CD4-positive, alpha-beta T cell (primary cell): Measurements from ENCODE around the gene PRKAG3. TPM values are rescaled to one million over a fixed set of nuclear protein-coding genes. Genes with fewer than 3 reads are reported as not detected.

Experiments
- ATAC-seq: fragments of 200-7000 bp; cut with Tn5 transposase; one replicate; pipeline ENCODE4 v1.10.0; 2022; ENCODE audit warnings: mild to moderate bottlenecking; ENCODE audit not compliant: poor library complexity
- CTCF ChIA-PET: fragments of 350-600 bp; sonication (Branson Sonifier 250); formaldehyde crosslinking; loops from one replicate; lab custom pipeline; 2021; ENCODE audit warnings: antibody characterized with exemption, inconsistent platforms; lab: Charles Lee
- POLR2A ChIA-PET: fragments of 350-600 bp; sonication (Branson Sonifier 250); formaldehyde crosslinking; loops from one replicate; lab custom pipeline; 2021; ENCODE audit warnings: antibody characterized with exemption, inconsistent platforms; lab: Charles Lee
- DNase-seq, 14 experiments: peaks; one replicate each; pipeline ENCODE4 v3.0.0-alpha.2; 2013 to 2020; ENCODE audit warnings: mixed read lengths in 2 of 14
- H3K27ac ChIP-seq, 2 donors: one replicate each; pipeline versions ENCODE4 v1.5.1 to v1.7.0; 2013; ENCODE audit warnings: low read length in 2 of 2, low read depth in 1 of 2, mild to moderate bottlenecking in 1 of 2
- H3K27me3 ChIP-seq, 2 experiments: 1 replicate in 1 of 2; 2 replicates in 1 of 2; pipeline versions ENCODE4 v1.6.1 to v1.7.0; 2013; ENCODE audit warnings: low read length in 2 of 2, control low read depth in 1 of 2, mild to moderate bottlenecking in 1 of 2, moderate library complexity in 1 of 2; ENCODE audit not compliant: insufficient read depth in 2 of 2, control insufficient read depth in 1 of 2
- H3K36me3 ChIP-seq: one replicate; pipeline ENCODE4 v1.6.1; 2013; ENCODE audit warnings: low read length, control low read depth; ENCODE audit not compliant: insufficient read depth
- H3K4me1 ChIP-seq: one replicate; pipeline ENCODE4 v1.6.1; 2013; ENCODE audit warnings: low read length, control low read depth; ENCODE audit not compliant: insufficient read depth
- H3K4me3 ChIP-seq: one replicate; pipeline ENCODE4 v1.5.1; 2013; ENCODE audit warnings: mild to moderate bottlenecking, low read length, moderate library complexity
- H3K9me3 ChIP-seq, 2 experiments: 1 replicate in 1 of 2; 2 replicates in 1 of 2; pipeline versions ENCODE4 v1.6.1 to v1.7.0; 2013; ENCODE audit warnings: low read length in 2 of 2, mild to moderate bottlenecking in 2 of 2, control low read depth in 1 of 2, moderate library complexity in 1 of 2; ENCODE audit not compliant: control insufficient read depth in 1 of 2, insufficient read depth in 1 of 2
- H3K27ac Mint-ChIP-seq: one replicate; pipeline ENCODE4 v1.8.0; 2020; ENCODE audit warnings: mixed read lengths
- H3K27me3 Mint-ChIP-seq: one replicate; pipeline ENCODE4 v1.8.0; 2021; ENCODE audit warnings: mixed read lengths
- H3K36me3 Mint-ChIP-seq: one replicate; pipeline ENCODE4 v1.8.0; 2021; ENCODE audit warnings: low read depth, mixed read lengths
- H3K4me1 Mint-ChIP-seq: one replicate; pipeline ENCODE4 v1.8.0; 2021; ENCODE audit warnings: low read depth, mixed read lengths
- H3K4me3 Mint-ChIP-seq: one replicate; pipeline ENCODE4 v1.8.0; 2020; ENCODE audit warnings: mild to moderate bottlenecking, mixed read lengths
- H3K9me3 Mint-ChIP-seq: one replicate; pipeline ENCODE4 v1.8.0; 2020; ENCODE audit warnings: mixed read lengths
- CTCF ChIP-seq: fragments of 200-600 bp; IDR thresholded peaks from one replicate; pipeline ENCODE4 v1.8.0; 2022; ENCODE audit warnings: antibody characterized with exemption, mild to moderate bottlenecking
- intact Hi-C, 2 experiments: fragments of 100-400 bp; cut with DNase I in 1 of 2; cut with micrococcal nuclease in 1 of 2; formaldehyde crosslinking; loops; one replicate each; pipeline versions ENCODE4 v1.15.1 to v1.9.0; 2023 to 2025; cut with DNase I, micrococcal nuclease
- total RNA-seq, 174 experiments: library from RNA in 2 of 174; stranded (reverse) in 2 of 174; gene quantifications; one replicate each; pipeline ENCODE4 v1.2.3 and lab custom pipeline; 2021 to 2026

The PRKAG3 gene
- total RNA-seq, 2 experiments from 2014 or later, result not detected

- POLR2A ChIA-PET, result no interaction called here
- Mint-ChIP-seq H3K27me3 (peaks cover 10% of the 10 kb centered on the region), H3K36me3 (no peaks in the 10 kb centered on the region), H3K4me3 (no peak overlapping the region), H3K9me3 (no peaks in the 10 kb centered on the region), H3K4me1 (no peaks in the 10 kb centered on the region), H3K27ac (no peak overlapping the region)
- TF ChIP-seq CTCF, result no peak
- H3K27me3 ChIP-seq, result no peaks in the 10 kb centered on the region
- no peak for DNase-seq
- no peaks in the 10 kb centered on the region for H3K4me1 ChIP-seq
- no peak overlapping the region for H3K4me3 ChIP-seq
- no peaks in the 10 kb centered on the region for H3K36me3 ChIP-seq
- H3K27ac ChIP-seq, result no peak overlapping the region
- no peaks in the 10 kb centered on the region for H3K9me3 ChIP-seq
- intact Hi-C loops, result no loop called here
- CTCF ChIA-PET, result no interaction called here
- ATAC-seq, result no peak
These were observed 7.6 kb downstream of the PRKAG3 start for GRCh38 chr2:218824004-218824403.

DNA sequence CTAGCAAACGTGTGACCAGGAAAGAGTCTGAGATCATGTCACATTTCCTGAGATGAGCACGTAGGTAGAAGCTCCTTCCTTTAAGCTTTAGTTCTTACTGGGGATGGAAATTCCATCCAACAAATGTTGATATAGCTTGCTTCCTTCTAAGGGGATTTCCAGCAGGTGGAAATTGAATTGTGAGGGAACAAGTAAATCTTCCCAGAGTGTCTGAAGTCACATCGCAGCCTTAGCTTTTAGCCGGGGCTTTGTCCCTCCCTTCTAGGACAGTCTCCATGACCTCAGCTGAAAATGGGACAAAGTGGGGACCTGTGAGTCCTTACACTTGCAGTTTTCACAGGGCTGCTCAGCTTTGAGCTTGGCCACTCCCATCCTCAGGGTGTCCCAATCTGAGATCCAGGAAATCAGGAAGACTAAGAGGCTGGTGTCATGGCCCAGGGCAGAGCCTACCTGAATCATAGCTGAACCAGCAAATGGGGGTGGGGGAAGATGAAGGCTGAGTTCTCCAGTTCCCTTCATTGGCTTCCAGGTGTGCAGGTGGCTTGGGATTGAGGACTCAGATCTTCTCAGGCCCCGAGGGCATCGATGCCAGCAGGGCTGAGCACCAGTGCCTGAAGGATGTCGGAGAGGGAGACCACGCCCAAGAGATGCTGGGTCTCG lies 8.3 kb downstream of the PRKAG3 start:
- no peaks in the 10 kb centered on the region for H3K36me3 Mint-ChIP-seq
- no peaks in the 10 kb centered on the region for H3K4me1 ChIP-seq
- no peak for ATAC-seq
- no peak overlapping the region for H3K27ac ChIP-seq
- H3K27me3 ChIP-seq, result no peaks in the 10 kb centered on the region
- H3K27ac Mint-ChIP-seq, result no peak overlapping the region
- no peaks in the 10 kb centered on the region for H3K36me3 ChIP-seq
- H3K4me3 Mint-ChIP-seq, result no peak overlapping the region
- DNase-seq, result no peak
- H3K27me3 Mint-ChIP-seq, result peaks cover 10% of the 10 kb centered on the region
- H3K4me3 ChIP-seq, result no peak overlapping the region
- intact Hi-C loops, result no loop called here
- no peak for TF ChIP-seq CTCF
- CTCF ChIA-PET, result no interaction called here
- H3K9me3 Mint-ChIP-seq, result no peaks in the 10 kb centered on the region
- H3K9me3 ChIP-seq, result no peaks in the 10 kb centered on the region
- no peaks in the 10 kb centered on the region for H3K4me1 Mint-ChIP-seq
- POLR2A ChIA-PET, result no interaction called here

DNA sequence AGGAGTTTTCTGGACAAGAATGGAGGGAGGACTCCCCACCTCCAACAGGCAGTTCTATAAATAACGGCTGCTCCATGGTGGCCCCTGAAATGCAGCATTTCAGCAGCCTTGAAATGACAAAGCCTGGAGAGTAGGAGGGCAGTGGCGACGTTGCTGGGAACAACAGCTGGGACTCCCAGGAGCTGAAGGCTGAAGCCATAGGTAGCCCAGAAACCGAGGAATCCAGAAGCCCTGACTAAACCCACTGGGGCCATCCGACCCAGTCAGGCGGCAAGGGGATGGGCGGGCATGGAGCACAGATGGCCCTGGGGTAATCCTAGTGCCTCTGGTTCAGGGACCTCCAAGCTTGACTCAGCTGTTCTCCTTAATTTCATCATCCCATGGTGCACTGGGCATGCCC lies 9.0 kb downstream of the PRKAG3 start:
- intact Hi-C loops, result no loop called here
- H3K36me3 ChIP-seq, result no peaks in the 10 kb centered on the region
- no peak overlapping the region for H3K27ac Mint-ChIP-seq
- no peaks in the 10 kb centered on the region for H3K4me1 ChIP-seq
- TF ChIP-seq CTCF, result no peak
- H3K4me3 ChIP-seq, result no peak overlapping the region
- no peaks in the 10 kb centered on the region for H3K9me3 Mint-ChIP-seq
- POLR2A ChIA-PET, result no interaction called here
- H3K36me3 Mint-ChIP-seq, result no peaks in the 10 kb centered on the region
- no peak overlapping the region for H3K4me3 Mint-ChIP-seq
- H3K4me1 Mint-ChIP-seq, result no peaks in the 10 kb centered on the region
- H3K27me3 Mint-ChIP-seq, result peaks cover 10% of the 10 kb centered on the region
- ATAC-seq (no peak), DNase-seq (no peak)
- H3K27ac ChIP-seq, result no peak overlapping the region
- CTCF ChIA-PET, result no interaction called here
- no peaks in the 10 kb centered on the region for H3K27me3 ChIP-seq
- H3K9me3 ChIP-seq, result no peaks in the 10 kb centered on the region
